Liver (tissue), 9 donors: ENCODE results near the gene ARIH1. TPM values are rescaled to one million over a fixed set of nuclear protein-coding genes. Genes with fewer than 3 reads are reported as not detected.
"Not testable (repeated sequence)": the region's sequence is repeated elsewhere in the genome, so short reads cannot be mapped to it uniquely, and the experiment has no call there.

ENCODE experiments used
- DNase-seq: peaks from one replicate; pipeline ENCODE4 v3.0.0-alpha.2; 2017; ENCODE audit warnings: low spot score
- H3K27ac ChIP-seq, 2 donors: one replicate each; pipeline ENCODE4 v1.7.0; 2013; ENCODE audit warnings: inconsistent platforms in 2 of 2, low read length in 2 of 2, control low read depth in 1 of 2, low read depth in 1 of 2, mild to moderate bottlenecking in 1 of 2
- H3K27me3 ChIP-seq, 4 donors: one replicate each; pipeline versions ENCODE4 v1.6.1 to v1.7.0; 2013; ENCODE audit warnings: low read length in 3 of 4, inconsistent platforms in 1 of 4, mild to moderate bottlenecking in 1 of 4, moderate library complexity in 1 of 4; ENCODE audit not compliant: control insufficient read depth in 4 of 4, insufficient read depth in 4 of 4
- H3K36me3 ChIP-seq, 4 donors: one replicate each; pipeline versions ENCODE4 v1.6.1 to v1.7.0; 2013; ENCODE audit warnings: low read length in 3 of 4, mild to moderate bottlenecking in 3 of 4, low read depth in 1 of 4, moderate library complexity in 1 of 4; ENCODE audit not compliant: control insufficient read depth in 4 of 4, insufficient read depth in 3 of 4
- H3K4me1 ChIP-seq, 4 donors: one replicate each; pipeline versions ENCODE4 v1.6.1 to v1.7.0; 2013; ENCODE audit warnings: low read length in 3 of 4, mild to moderate bottlenecking in 3 of 4, moderate library complexity in 1 of 4; ENCODE audit not compliant: control insufficient read depth in 4 of 4, insufficient read depth in 4 of 4
- H3K4me3 ChIP-seq, 3 donors: one replicate each; pipeline versions ENCODE4 v1.6.1 to v1.7.0; 2013; ENCODE audit warnings: low read length in 3 of 3, control low read depth in 1 of 3, low read depth in 1 of 3, mild to moderate bottlenecking in 1 of 3
- H3K9ac ChIP-seq, 2 donors: one replicate each; pipeline ENCODE4 v1.7.0; 2013; ENCODE audit warnings: low read length in 2 of 2, mild to moderate bottlenecking in 2 of 2, moderate library complexity in 2 of 2, control low read depth in 1 of 2, low read depth in 1 of 2
- H3K9me3 ChIP-seq, 4 donors: one replicate each; pipeline versions ENCODE4 v1.6.1 to v1.7.0; 2013; ENCODE audit warnings: low read length in 3 of 4; ENCODE audit not compliant: control insufficient read depth in 4 of 4
- EGR1 ChIP-seq, 2 donors: IDR thresholded peaks; 2 replicates each; pipeline ENCODE4 v1.6.1; 2016 to 2018; ENCODE audit warnings: antibody characterized with exemption in 2 of 2, low read depth in 2 of 2
- FOXA1 ChIP-seq: IDR thresholded peaks from 2 replicates; pipeline ENCODE4 v1.6.1; 2016; ENCODE audit warnings: antibody characterized with exemption
- FOXA2 ChIP-seq: IDR thresholded peaks from 2 replicates; pipeline ENCODE4 v1.6.1; 2016; ENCODE audit warnings: antibody characterized with exemption
- GABPA ChIP-seq, 2 donors: IDR thresholded peaks in 1 of 2; conservative IDR thresholded peaks in 1 of 2; 2 replicates each; pipeline ENCODE4 v1.6.1; 2016; ENCODE audit warnings: antibody characterized with exemption in 2 of 2, mild to moderate bottlenecking in 1 of 2, moderate library complexity in 1 of 2
- HNF4A ChIP-seq, 2 donors: conservative IDR thresholded peaks; 2 replicates each; pipeline ENCODE4 v1.6.1; 2016; ENCODE audit warnings: antibody characterized with exemption in 2 of 2, mild to moderate bottlenecking in 2 of 2
- JUND ChIP-seq, 2 donors: IDR thresholded peaks; 2 replicates each; pipeline ENCODE4 v1.6.1; 2016; ENCODE audit warnings: antibody characterized with exemption in 2 of 2
- NR2F2 ChIP-seq: IDR thresholded peaks from 2 replicates; pipeline ENCODE4 v1.6.1; 2016; ENCODE audit warnings: antibody characterized with exemption
- RAD21 ChIP-seq, 2 donors: IDR thresholded peaks; 2 replicates each; pipeline ENCODE4 v1.6.1; 2016; ENCODE audit warnings: antibody characterized with exemption in 2 of 2, mild to moderate bottlenecking in 2 of 2
- RXRA ChIP-seq, 2 donors: IDR thresholded peaks; 2 replicates each; pipeline ENCODE4 v1.6.1; 2017 to 2018; ENCODE audit warnings: antibody characterized with exemption in 2 of 2, mild to moderate bottlenecking in 1 of 2
- SP1 ChIP-seq: IDR thresholded peaks from 2 replicates; pipeline ENCODE4 v1.6.1; 2018; ENCODE audit warnings: antibody characterized with exemption, mild to moderate bottlenecking
- TAF1 ChIP-seq: conservative IDR thresholded peaks from 2 replicates; pipeline ENCODE4 v1.6.1; 2016; ENCODE audit warnings: antibody characterized with exemption, mild to moderate bottlenecking
- YY1 ChIP-seq: IDR thresholded peaks from 2 replicates; pipeline ENCODE4 v1.6.1; 2016; ENCODE audit warnings: antibody characterized with exemption, mild to moderate bottlenecking
- WGBS: extraction: QIAGEN DNeasy Blood & Tissue Kit; methylation state at CpG from one replicate; pipeline ENCODE4 v1.1.7; 2013; 5-methylcytosine and 5-hydroxymethylcytosine counted together
- polyA plus RNA-seq, 2 donors: library from polyadenylated mRNA; stranded (reverse) in 1 of 2; unstranded in 1 of 2; fragments of 200-250 nt in 1 of 2; fragments of >200 nt in 1 of 2; fragmentation: Nextera tagmentation in 1 of 2; extraction: Ambion mirVana in 1 of 2; gene quantifications; one replicate each; pipeline versions ENCODE4 v1.2.1 to v1.2.3, GENCODE V29; 2013 to 2015
- total RNA-seq, 2 donors: library from RNA; depleted of rRNA; stranded (reverse); fragments of >200 nt; gene quantifications; one replicate each; pipeline ENCODE4 v1.2.3, GENCODE V29; 2014
- TF ChIP-seq, protein P1 (sequence below): IDR thresholded peaks from 2 replicates; pipeline ENCODE4 v1.6.1; 2016; ENCODE audit warnings: antibody characterized with exemption
- TF ChIP-seq, protein P2 (sequence below): IDR thresholded peaks from 2 replicates; pipeline ENCODE4 v1.6.1; 2016; ENCODE audit warnings: antibody characterized with exemption
- TF ChIP-seq, protein P3 (sequence below): fragments of 150-350 bp; IDR thresholded peaks from 2 replicates; pipeline ENCODE4 v1.5.1; 2017; ENCODE audit warnings: improper control_type of control experiment, low read depth, low read length; ENCODE audit not compliant: missing input control
- TF ChIP-seq, protein P4 (sequence below): IDR thresholded peaks from 2 replicates; pipeline ENCODE4 v1.6.1; 2016; ENCODE audit warnings: antibody characterized with exemption, mild to moderate bottlenecking
- TF ChIP-seq, protein P5 (sequence below): IDR thresholded peaks from 2 replicates; pipeline ENCODE4 v1.6.1; 2016; ENCODE audit warnings: antibody characterized with exemption
- donor health status: healthy.
- donor health status: healthy.
- donor health status: healthy.
- donor health status: healthy.
- donor health status: healthy.

ARIH1 gene
- total and polyA plus RNA-seq, 4 donors = 10.8 to 23.8 (median 18.8) TPM

DNA sequence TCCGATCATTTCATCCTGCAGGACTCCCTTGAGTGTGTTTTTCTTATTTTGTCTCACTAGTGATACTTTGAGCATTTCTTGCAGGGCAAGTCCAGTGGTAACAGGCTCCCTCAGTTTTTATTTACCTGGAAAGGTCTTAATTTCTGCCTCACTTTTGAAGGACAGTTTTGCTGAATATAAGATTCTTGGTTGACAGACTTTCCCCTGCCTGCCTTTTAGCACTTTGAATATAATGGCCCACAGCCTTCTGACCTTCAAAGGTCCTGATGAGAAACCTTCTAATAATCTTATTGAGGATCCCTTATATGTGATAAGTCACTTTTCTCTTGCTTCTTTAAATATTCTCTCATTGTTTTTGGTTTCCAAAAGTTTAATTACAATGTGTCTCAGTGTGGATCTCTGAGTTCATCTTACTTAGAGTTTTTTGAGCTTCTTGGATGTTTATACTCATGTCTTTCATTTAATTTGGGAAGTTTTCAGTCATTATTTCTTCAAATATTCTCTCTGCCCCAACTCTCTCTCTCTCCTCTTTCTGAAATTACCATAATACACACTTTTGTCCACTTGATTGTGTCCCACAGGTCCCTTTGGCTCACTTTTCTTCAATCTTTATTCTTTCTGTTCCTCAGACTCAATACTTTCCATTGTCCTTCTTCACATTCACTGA lies 36.3 kb upstream of the ARIH1 start:
- TF ChIP-seq RAD21 (IDR thresholded peaks at IDR 0.05) (no peak), TAF1 (no peak)
- TF ChIP-seq, protein P1, sequence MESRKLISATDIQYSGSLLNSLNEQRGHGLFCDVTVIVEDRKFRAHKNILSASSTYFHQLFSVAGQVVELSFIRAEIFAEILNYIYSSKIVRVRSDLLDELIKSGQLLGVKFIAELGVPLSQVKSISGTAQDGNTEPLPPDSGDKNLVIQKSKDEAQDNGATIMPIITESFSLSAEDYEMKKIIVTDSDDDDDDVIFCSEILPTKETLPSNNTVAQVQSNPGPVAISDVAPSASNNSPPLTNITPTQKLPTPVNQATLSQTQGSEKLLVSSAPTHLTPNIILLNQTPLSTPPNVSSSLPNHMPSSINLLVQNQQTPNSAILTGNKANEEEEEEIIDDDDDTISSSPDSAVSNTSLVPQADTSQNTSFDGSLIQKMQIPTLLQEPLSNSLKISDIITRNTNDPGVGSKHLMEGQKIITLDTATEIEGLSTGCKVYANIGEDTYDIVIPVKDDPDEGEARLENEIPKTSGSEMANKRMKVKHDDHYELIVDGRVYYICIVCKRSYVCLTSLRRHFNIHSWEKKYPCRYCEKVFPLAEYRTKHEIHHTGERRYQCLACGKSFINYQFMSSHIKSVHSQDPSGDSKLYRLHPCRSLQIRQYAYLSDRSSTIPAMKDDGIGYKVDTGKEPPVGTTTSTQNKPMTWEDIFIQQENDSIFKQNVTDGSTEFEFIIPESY = no peak
- TF ChIP-seq, protein P2, sequence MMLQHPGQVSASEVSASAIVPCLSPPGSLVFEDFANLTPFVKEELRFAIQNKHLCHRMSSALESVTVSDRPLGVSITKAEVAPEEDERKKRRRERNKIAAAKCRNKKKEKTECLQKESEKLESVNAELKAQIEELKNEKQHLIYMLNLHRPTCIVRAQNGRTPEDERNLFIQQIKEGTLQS = no peak
- H3K9ac ChIP-seq = no peak overlapping the region
- WGBS = 84% methylated on average over 1 of the region's 1 CpG

DNA sequence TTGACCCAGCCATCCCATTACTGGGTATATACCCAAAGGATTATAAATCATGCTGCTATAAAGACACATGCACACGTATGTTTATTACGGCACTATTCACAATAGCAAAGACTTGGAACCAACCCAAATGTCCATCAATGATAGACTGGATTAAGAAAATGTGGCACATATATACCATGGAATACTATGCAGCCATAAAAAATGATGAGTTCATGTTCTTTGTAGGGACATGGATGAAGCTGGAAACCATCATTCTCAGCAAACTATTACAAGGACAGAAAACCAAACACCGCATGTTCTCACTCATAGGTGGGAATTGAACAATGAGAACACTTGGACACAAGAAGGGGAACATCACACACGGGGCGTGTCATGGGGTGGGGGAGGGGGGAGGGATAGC lies 31.3 kb upstream of the ARIH1 start:
- 90% methylated on average over 3 of the region's 5 CpGs for WGBS
- not testable (repeated sequence) for H3K4me1 ChIP-seq, H3K9me3 ChIP-seq

More for the DNA sequence above, 36.3 kb upstream of the ARIH1 start:
- Histone ChIP-seq H3K4me1 (no peaks in the 10 kb centered on the region), H3K4me3 (peak overlapping the region in 1 of 3 donors; percentile 11), H3K27me3 (no peaks in the 10 kb centered on the region), H3K9me3 (peaks cover 2 to 8% (median 4%) of the 10 kb centered on the region in 4 donors), H3K36me3 (peaks cover 0 to 3% (median 0%) of the 10 kb centered on the region in 4 donors), H3K27ac (no peak overlapping the region)
- no peak for DNase-seq

DNA sequence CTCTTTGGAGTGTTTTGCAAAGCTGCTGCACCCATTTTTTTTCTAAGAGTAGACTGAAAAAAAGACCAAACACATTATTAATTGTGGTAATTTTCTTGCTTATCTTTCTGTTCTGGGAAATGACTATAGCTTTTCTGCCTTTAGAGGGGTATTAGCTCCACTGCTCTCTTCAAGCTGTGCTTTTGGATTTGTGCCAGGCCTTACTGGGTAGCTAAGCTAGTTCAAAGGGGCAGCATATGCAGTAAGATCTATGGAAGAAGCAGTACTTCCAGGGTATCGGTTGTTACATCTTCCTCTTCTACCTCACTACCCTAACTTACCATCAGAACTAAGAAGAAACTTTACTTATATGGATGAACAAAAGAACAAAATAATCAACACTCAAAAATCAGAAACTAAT lies 28.7 kb upstream of the ARIH1 start:
- Histone ChIP-seq H3K4me3 (no peak overlapping the region), H3K27me3 (no peaks in the 10 kb centered on the region), H3K36me3 (no peaks in the 10 kb centered on the region), H3K27ac (no peak overlapping the region), H3K9me3 (no peaks in the 10 kb centered on the region), H3K4me1 (no peaks in the 10 kb centered on the region), H3K9ac (no peak overlapping the region)
- WGBS = 86% methylated on average over 1 of the region's 1 CpG
- DNase-seq = no peak
- TF ChIP-seq, protein P1 = no peak
- TF ChIP-seq EGR1 (IDR thresholded peaks at IDR 0.05; ENCODE audit: low read depth in 2 of 2) = no peak
- no peak for TF ChIP-seq TAF1
- TF ChIP-seq NR2F2 = no peak
- TF ChIP-seq YY1 = no peak
- TF ChIP-seq GABPA (IDR thresholded peaks at IDR 0.05 in 1 of 2, conservative IDR thresholded peaks at IDR 0.05 in 1 of 2) = no peak
- no peak for TF ChIP-seq RXRA (IDR thresholded peaks at IDR 0.05)
- no peak for TF ChIP-seq FOXA1
- TF ChIP-seq, protein P3, sequence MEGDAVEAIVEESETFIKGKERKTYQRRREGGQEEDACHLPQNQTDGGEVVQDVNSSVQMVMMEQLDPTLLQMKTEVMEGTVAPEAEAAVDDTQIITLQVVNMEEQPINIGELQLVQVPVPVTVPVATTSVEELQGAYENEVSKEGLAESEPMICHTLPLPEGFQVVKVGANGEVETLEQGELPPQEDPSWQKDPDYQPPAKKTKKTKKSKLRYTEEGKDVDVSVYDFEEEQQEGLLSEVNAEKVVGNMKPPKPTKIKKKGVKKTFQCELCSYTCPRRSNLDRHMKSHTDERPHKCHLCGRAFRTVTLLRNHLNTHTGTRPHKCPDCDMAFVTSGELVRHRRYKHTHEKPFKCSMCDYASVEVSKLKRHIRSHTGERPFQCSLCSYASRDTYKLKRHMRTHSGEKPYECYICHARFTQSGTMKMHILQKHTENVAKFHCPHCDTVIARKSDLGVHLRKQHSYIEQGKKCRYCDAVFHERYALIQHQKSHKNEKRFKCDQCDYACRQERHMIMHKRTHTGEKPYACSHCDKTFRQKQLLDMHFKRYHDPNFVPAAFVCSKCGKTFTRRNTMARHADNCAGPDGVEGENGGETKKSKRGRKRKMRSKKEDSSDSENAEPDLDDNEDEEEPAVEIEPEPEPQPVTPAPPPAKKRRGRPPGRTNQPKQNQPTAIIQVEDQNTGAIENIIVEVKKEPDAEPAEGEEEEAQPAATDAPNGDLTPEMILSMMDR = no peak
- TF ChIP-seq RAD21 (IDR thresholded peaks at IDR 0.05) = no peak
- no peak for TF ChIP-seq JUND (IDR thresholded peaks at IDR 0.05)
- TF ChIP-seq, protein P2 = no peak
- TF ChIP-seq SP1 = no peak
- TF ChIP-seq, protein P4, sequence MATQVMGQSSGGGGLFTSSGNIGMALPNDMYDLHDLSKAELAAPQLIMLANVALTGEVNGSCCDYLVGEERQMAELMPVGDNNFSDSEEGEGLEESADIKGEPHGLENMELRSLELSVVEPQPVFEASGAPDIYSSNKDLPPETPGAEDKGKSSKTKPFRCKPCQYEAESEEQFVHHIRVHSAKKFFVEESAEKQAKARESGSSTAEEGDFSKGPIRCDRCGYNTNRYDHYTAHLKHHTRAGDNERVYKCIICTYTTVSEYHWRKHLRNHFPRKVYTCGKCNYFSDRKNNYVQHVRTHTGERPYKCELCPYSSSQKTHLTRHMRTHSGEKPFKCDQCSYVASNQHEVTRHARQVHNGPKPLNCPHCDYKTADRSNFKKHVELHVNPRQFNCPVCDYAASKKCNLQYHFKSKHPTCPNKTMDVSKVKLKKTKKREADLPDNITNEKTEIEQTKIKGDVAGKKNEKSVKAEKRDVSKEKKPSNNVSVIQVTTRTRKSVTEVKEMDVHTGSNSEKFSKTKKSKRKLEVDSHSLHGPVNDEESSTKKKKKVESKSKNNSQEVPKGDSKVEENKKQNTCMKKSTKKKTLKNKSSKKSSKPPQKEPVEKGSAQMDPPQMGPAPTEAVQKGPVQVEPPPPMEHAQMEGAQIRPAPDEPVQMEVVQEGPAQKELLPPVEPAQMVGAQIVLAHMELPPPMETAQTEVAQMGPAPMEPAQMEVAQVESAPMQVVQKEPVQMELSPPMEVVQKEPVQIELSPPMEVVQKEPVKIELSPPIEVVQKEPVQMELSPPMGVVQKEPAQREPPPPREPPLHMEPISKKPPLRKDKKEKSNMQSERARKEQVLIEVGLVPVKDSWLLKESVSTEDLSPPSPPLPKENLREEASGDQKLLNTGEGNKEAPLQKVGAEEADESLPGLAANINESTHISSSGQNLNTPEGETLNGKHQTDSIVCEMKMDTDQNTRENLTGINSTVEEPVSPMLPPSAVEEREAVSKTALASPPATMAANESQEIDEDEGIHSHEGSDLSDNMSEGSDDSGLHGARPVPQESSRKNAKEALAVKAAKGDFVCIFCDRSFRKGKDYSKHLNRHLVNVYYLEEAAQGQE = no peak
- no peak for TF ChIP-seq HNF4A (conservative IDR thresholded peaks at IDR 0.05)
- TF ChIP-seq, protein P5, sequence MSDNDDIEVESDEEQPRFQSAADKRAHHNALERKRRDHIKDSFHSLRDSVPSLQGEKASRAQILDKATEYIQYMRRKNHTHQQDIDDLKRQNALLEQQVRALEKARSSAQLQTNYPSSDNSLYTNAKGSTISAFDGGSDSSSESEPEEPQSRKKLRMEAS = no peak
- no peak for TF ChIP-seq FOXA2

More for the DNA sequence above, 31.3 kb upstream of the ARIH1 start:
- H3K27me3 ChIP-seq, H3K36me3 ChIP-seq, DNase-seq, H3K27ac ChIP-seq, H3K9ac ChIP-seq, H3K4me3 ChIP-seq: not testable (repeated sequence)
